Coronary artery (tissue), 2 donors: ENCODE results near the gene FLVCR2.

Experiments used
- DNase-seq: peaks from one replicate; pipeline ENCODE4 v3.0.0-alpha.2; 2017; ENCODE audit warnings: low spot score
- H3K27ac ChIP-seq, 2 donors: fragments of 200-600 bp; sonication (generic); one replicate each; pipeline ENCODE4 v1.5.1; 2016 to 2019
- H3K4me3 ChIP-seq: fragments of 200-600 bp; sonication (generic); 2 replicates; pipeline ENCODE4 v1.5.1; 2016; ENCODE audit warnings: mild to moderate bottlenecking, moderate library complexity
- CTCF ChIP-seq: fragments of 200-600 bp; sonication (generic); IDR thresholded peaks from one replicate; pipeline ENCODE4 v1.5.1; 2019; ENCODE audit warnings: antibody characterized with exemption

The FLVCR2 gene

GRCh38 chr14:75660630-75661498 lies 82.4 kb downstream of the FLVCR2 start, which contains the start of the genes ERG28 and TTLL5:
ERG28 (minus strand) TSS chr14:75660876; CDS start chr14:75657502, 3,374 bp downstream.
TTLL5 (plus strand) TSS chr14:75661246; CDS start chr14:75663150, 1,904 bp downstream.
- H3K27ac ChIP-seq: peak within 1 kb of the TSS; percentile 74 to 84
- TF ChIP-seq CTCF: no peak
- peak; percentile 98 for DNase-seq
- H3K4me3 ChIP-seq: peak within 1 kb of the TSS; percentile 82

GRCh38 chr14:75661499-75661814 lies 83.0 kb downstream of the FLVCR2 start:
- no peak for TF ChIP-seq CTCF
- DNase-seq: no peak
- peak overlapping the region; percentile 74 to 84 for H3K27ac ChIP-seq
- H3K4me3 ChIP-seq: peak overlapping the region; percentile 82

- no peak for TF ChIP-seq CTCF
- no peak overlapping the region for H3K4me3 ChIP-seq
- no peak for DNase-seq
- H3K27ac ChIP-seq: no peak overlapping the region
These were observed 84.5 kb downstream of the FLVCR2 start for GRCh38 chr14:75662966-75663365.

- H3K4me3 ChIP-seq: no peak overlapping the region
- no peak for TF ChIP-seq CTCF
- H3K27ac ChIP-seq: no peak overlapping the region
- no peak for DNase-seq
These were observed 88.8 kb downstream of the FLVCR2 start for GRCh38 chr14:75667099-75667765.

- DNase-seq: no peak
- TF ChIP-seq CTCF: no peak
- no peak overlapping the region for H3K4me3 ChIP-seq
- H3K27ac ChIP-seq: no peak overlapping the region
These were observed 94.3 kb downstream of the FLVCR2 start for GRCh38 chr14:75672605-75673192.

GRCh38 chr14:75673345-75674035 lies 95.1 kb downstream of the FLVCR2 start:
- no peak for TF ChIP-seq CTCF
- Histone ChIP-seq H3K27ac (no peak overlapping the region), H3K4me3 (no peak overlapping the region)
- DNase-seq: no peak
